ENCODE measurements around the gene TRIM28. TPM values are rescaled to one million over a fixed set of nuclear protein-coding genes. Genes with fewer than 3 reads are reported as not detected.
A peak's percentile ranks its signal among the peaks of the same experiment; 100 is the strongest.

Gene TRIM28
- total RNA-seq, 1 donor from 2014 or later: 351 TPM

- no peak for FAIRE-seq
- TF ChIP-seq EZH2 (IDR thresholded peaks at IDR 0.05; ENCODE audit: insufficient read depth, low read length): no peak
- no peak for TF ChIP-seq CTCF (IDR thresholded peaks at IDR 0.05; ENCODE audit: insufficient read depth, low read depth, low read length)
Measured at GRCh38 chr19:58560007-58560887, 16.4 kb downstream of the TRIM28 start.

GRCh38 chr19:58560921-58561320 is 17.1 kb downstream of the TRIM28 start:
- DNase-seq (ENCODE audit: low read depth): no peak
- no peak overlapping the region for H3K4me3 Mint-ChIP-seq (ENCODE audit: unreplicated experiment)
- H3K79me2 ChIP-seq (ENCODE audit: insufficient read depth, low read length): peaks cover 25% of the 10 kb centered on the region
- H3K27ac Mint-ChIP-seq (ENCODE audit: unreplicated experiment): no peak overlapping the region
- peaks cover 15% of the 10 kb centered on the region for H3K4me1 Mint-ChIP-seq (ENCODE audit: low read depth, unreplicated experiment)
- H3K4me2 ChIP-seq (ENCODE audit: low read length): no peak overlapping the region
- no peaks in the 10 kb centered on the region for H3K27me3 Mint-ChIP-seq (ENCODE audit: low read depth, unreplicated experiment)
- peaks cover 10% of the 10 kb centered on the region for H3K36me3 Mint-ChIP-seq (ENCODE audit: low read depth, unreplicated experiment)
- peaks cover 22% of the 10 kb centered on the region for H4K20me1 ChIP-seq (ENCODE audit: insufficient read depth, low read length)
- no peak overlapping the region for H3K27ac ChIP-seq (ENCODE audit: low read depth, low read length)
- TF ChIP-seq EZH2 (IDR thresholded peaks at IDR 0.05; ENCODE audit: insufficient read depth, low read length) (no peak), CTCF (IDR thresholded peaks at IDR 0.05; ENCODE audit: insufficient read depth, low read depth, low read length) (no peak)
- H3K4me3 ChIP-seq (ENCODE audit: insufficient read depth, low read depth, low read length): no peak overlapping the region
- no peak overlapping the region for H3K9ac ChIP-seq (ENCODE audit: low read length)
- H3K27me3 ChIP-seq (ENCODE audit: insufficient read depth, low read length): peaks cover 10% of the 10 kb centered on the region
- H2AFZ ChIP-seq (ENCODE audit: low read depth, low read length): no peak overlapping the region
- peaks cover 5% of the 10 kb centered on the region for H3K36me3 ChIP-seq (ENCODE audit: insufficient read depth, low read length)
- no peaks in the 10 kb centered on the region for H3K9me3 ChIP-seq (ENCODE audit: insufficient read depth, low read depth, low read length)
- H3K4me1 ChIP-seq (ENCODE audit: insufficient read depth, low read length): peaks cover 36% of the 10 kb centered on the region
- H3K9me3 Mint-ChIP-seq (ENCODE audit: unreplicated experiment): peaks cover 2% of the 10 kb centered on the region
- no peak for FAIRE-seq

More at GRCh38 chr19:58560007-58560887, 16.4 kb downstream of the TRIM28 start:
- H4K20me1 ChIP-seq (ENCODE audit: insufficient read depth, low read length): peaks cover 22% of the 10 kb centered on the region
- no peak for DNase-seq (ENCODE audit: low read depth)
- no peaks in the 10 kb centered on the region for H3K27me3 Mint-ChIP-seq (ENCODE audit: low read depth, unreplicated experiment)
- peak overlapping the region; percentile 97 for H3K27ac Mint-ChIP-seq (ENCODE audit: unreplicated experiment)
- H3K79me2 ChIP-seq (ENCODE audit: insufficient read depth, low read length): peaks cover 26% of the 10 kb centered on the region
- H3K36me3 ChIP-seq (ENCODE audit: insufficient read depth, low read length): peaks cover 5% of the 10 kb centered on the region
- no peak overlapping the region for H3K27ac ChIP-seq (ENCODE audit: low read depth, low read length)
- peak overlapping the region; percentile 84 for H2AFZ ChIP-seq (ENCODE audit: low read depth, low read length)
- H3K27me3 ChIP-seq (ENCODE audit: insufficient read depth, low read length): peaks cover 10% of the 10 kb centered on the region
- peaks cover 13% of the 10 kb centered on the region for H3K36me3 Mint-ChIP-seq (ENCODE audit: low read depth, unreplicated experiment)
- peaks cover 2% of the 10 kb centered on the region for H3K9me3 Mint-ChIP-seq (ENCODE audit: unreplicated experiment)
- H3K9ac ChIP-seq (ENCODE audit: low read length): peak overlapping the region; percentile 97
- no peaks in the 10 kb centered on the region for H3K9me3 ChIP-seq (ENCODE audit: insufficient read depth, low read depth, low read length)
- peak overlapping the region; percentile 98 for H3K4me2 ChIP-seq (ENCODE audit: low read length)
- H3K4me1 Mint-ChIP-seq (ENCODE audit: low read depth, unreplicated experiment): peaks cover 18% of the 10 kb centered on the region
- H3K4me3 Mint-ChIP-seq (ENCODE audit: unreplicated experiment): peak overlapping the region; percentile 93
- peak overlapping the region; percentile 85 for H3K4me3 ChIP-seq (ENCODE audit: insufficient read depth, low read depth, low read length)
- peaks cover 38% of the 10 kb centered on the region for H3K4me1 ChIP-seq (ENCODE audit: insufficient read depth, low read length)
